ENCODE results near the gene OR4N2. TPM values are rescaled to one million over a fixed set of nuclear protein-coding genes. Genes with fewer than 3 reads are reported as not detected.
"Not testable (repeated sequence)": the region's sequence is repeated elsewhere in the genome, so short reads cannot be mapped to it uniquely, and the experiment has no call there.

OR4N2 gene
- not detected for polyA plus RNA-seq (2012; ENCODE audit: insufficient read depth, insufficient read length, low read depth)

DNA sequence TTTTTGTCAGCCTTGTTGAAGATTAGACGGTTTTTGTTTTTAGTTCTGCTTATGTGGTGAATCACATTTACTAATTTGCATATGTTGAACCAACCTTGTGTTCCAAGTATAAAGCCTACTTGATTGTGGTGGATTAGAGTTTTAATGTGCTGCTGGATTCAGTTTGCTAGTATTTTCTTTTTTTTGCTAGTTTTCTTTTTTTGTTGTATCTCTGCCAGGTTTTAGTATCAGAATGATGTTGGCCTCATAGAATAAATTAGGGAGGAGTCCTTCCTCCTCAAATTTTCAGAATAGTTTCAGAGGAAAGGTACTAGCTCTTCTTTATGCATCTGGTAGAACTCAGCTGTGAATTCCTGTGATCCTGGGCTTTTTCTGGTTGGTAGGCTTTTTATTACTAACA is at the start of gene OR4N2:
OR4N2 (plus strand) TSS at position 301 of the 400 bp plus-strand sequence. CDS start 23,679 bp downstream, outside the sequence.
- H3K9me3 ChIP-seq; H3K27me3 ChIP-seq; H3K4me1 ChIP-seq; DNase-seq; H3K4me3 ChIP-seq (ENCODE audit: low read depth, low read length); H3K36me3 ChIP-seq: not testable (repeated sequence)

- TF ChIP-seq CTCF (IDR thresholded peaks at IDR 0.05; ENCODE audit: low read depth, low read length), result no peak
- DNase-seq, result no peak
Observed at GRCh38 chr14:19754172-19754571, 49.4 kb upstream of the OR4N2 start.

GRCh38 chr14:19771491-19771890 is 32.1 kb upstream of the OR4N2 start:
- not testable (repeated sequence) for H3K36me3 ChIP-seq; H3K4me3 ChIP-seq (ENCODE audit: low read depth, low read length); H3K9me3 ChIP-seq; H3K4me1 ChIP-seq; H3K27me3 ChIP-seq; DNase-seq

More at GRCh38 chr14:19754172-19754571, 49.4 kb upstream of the OR4N2 start:
- no peaks in the 10 kb centered on the region for H3K27me3 ChIP-seq
- no peaks in the 10 kb centered on the region for H3K36me3 ChIP-seq
- H3K4me3 ChIP-seq (ENCODE audit: low read depth, low read length), result no peak overlapping the region
- H3K4me1 ChIP-seq, result no peaks in the 10 kb centered on the region
- no peaks in the 10 kb centered on the region for H3K9me3 ChIP-seq

DNA sequence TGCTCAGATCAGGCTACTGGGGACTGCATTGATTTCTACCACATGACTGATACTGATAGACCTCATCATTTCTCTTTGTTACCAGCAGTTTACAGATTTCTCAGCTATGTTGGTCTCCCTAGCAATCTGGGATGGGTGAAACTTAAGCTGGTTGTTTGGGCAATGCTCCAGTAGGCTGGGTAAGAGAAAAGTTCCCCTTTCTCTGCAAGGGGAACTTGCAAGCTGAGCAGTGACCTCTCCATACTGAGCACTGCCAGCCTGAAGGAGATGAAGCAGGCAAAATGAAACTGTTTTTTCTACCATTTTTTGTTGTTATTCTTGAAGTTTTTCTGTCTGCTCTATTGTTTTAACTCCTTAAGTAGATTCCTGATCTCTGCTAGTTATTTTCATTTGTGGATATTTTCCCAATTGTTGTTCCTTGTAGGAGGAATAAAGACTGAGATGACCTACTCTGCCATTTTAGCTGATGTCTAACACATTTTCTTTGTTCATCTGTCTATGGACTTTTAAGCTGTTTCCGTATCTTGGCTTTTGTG is 31.6 kb upstream of the OR4N2 start:
- Histone ChIP-seq H3K9me3 (no peaks in the 10 kb centered on the region), H3K4me1 (no peaks in the 10 kb centered on the region), H3K27me3 (no peaks in the 10 kb centered on the region), H3K4me3 (ENCODE audit: low read depth, low read length) (no peak overlapping the region), H3K36me3 (no peaks in the 10 kb centered on the region)
- no peak for DNase-seq
- TF ChIP-seq CTCF (IDR thresholded peaks at IDR 0.05; ENCODE audit: low read depth, low read length), result no peak

- not testable (repeated sequence) for H3K27me3 ChIP-seq; H3K36me3 ChIP-seq; H3K4me1 ChIP-seq; H3K4me3 ChIP-seq (ENCODE audit: low read depth, low read length); DNase-seq; H3K9me3 ChIP-seq
Observed at GRCh38 chr14:19772454-19772853, 31.1 kb upstream of the OR4N2 start.

GRCh38 chr14:19773204-19773603 is 30.4 kb upstream of the OR4N2 start, which contains the start of gene OR4M1:
Gene OR4M1, plus strand, starts transcription at chr14:19773504. Its CDS starts 6,819 bp downstream, at chr14:19780323.
- H3K4me1 ChIP-seq; H3K27me3 ChIP-seq; H3K9me3 ChIP-seq; H3K4me3 ChIP-seq (ENCODE audit: low read depth, low read length); H3K36me3 ChIP-seq; DNase-seq: not testable (repeated sequence)

- Histone ChIP-seq H3K9me3 (no peaks in the 10 kb centered on the region), H3K36me3 (no peaks in the 10 kb centered on the region), H3K4me3 (ENCODE audit: low read depth, low read length) (no peak overlapping the region), H3K4me1 (no peaks in the 10 kb centered on the region), H3K27me3 (no peaks in the 10 kb centered on the region)
- no peak for TF ChIP-seq CTCF (IDR thresholded peaks at IDR 0.05; ENCODE audit: low read depth, low read length)
- no peak for DNase-seq
Observed at GRCh38 chr14:19775587-19775986, 28.0 kb upstream of the OR4N2 start.

DNA sequence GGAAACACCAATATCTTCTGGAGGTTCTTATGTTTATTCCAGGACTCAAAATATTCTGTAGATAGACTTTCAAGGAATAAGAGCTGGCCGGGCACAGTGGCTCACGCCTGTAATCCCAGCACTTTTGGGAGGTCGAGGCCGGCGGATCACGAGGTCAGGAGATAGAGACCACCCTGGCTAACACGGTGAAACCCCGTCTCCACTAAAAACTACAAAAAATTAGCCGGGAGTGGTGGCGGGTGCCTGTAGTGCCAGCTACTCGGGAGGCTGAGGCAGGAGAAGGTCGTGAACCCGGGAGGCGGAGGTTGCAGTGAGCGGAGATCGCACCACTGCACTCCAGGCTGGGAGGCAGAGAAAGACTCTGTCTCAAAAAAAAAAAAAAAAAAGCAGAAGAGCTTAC is 17.7 kb upstream of the OR4N2 start:
- not testable (repeated sequence) for H3K36me3 ChIP-seq; H3K27me3 ChIP-seq; H3K4me3 ChIP-seq (ENCODE audit: low read depth, low read length); H3K9me3 ChIP-seq; DNase-seq; H3K4me1 ChIP-seq

- H3K4me1 ChIP-seq; DNase-seq; H3K27me3 ChIP-seq; H3K36me3 ChIP-seq; H3K9me3 ChIP-seq; H3K4me3 ChIP-seq (ENCODE audit: low read depth, low read length): not testable (repeated sequence)
Observed at GRCh38 chr14:19787318-19787717, 16.3 kb upstream of the OR4N2 start.

DNA sequence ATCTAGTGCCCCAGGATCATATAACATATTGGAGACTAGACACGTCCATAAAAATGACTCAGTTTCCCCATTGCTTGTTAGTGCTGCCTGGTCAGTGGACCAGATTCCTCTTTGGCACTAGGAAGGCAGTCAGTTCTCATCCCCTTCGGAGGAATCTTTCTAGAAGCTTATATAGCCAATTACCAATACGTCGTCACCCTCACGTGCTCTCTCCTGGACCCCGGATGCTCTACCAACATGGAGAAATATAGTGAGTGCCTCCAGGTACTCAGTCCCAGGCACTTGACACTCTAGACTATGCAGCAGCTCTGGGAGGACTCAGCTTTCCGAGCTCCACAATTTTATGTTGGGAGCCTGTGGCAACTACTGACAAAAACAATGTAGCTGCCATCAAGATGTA is 15.4 kb upstream of the OR4N2 start:
- H3K4me3 ChIP-seq (ENCODE audit: low read depth, low read length); H3K27me3 ChIP-seq; H3K9me3 ChIP-seq: not testable (repeated sequence)

DNA sequence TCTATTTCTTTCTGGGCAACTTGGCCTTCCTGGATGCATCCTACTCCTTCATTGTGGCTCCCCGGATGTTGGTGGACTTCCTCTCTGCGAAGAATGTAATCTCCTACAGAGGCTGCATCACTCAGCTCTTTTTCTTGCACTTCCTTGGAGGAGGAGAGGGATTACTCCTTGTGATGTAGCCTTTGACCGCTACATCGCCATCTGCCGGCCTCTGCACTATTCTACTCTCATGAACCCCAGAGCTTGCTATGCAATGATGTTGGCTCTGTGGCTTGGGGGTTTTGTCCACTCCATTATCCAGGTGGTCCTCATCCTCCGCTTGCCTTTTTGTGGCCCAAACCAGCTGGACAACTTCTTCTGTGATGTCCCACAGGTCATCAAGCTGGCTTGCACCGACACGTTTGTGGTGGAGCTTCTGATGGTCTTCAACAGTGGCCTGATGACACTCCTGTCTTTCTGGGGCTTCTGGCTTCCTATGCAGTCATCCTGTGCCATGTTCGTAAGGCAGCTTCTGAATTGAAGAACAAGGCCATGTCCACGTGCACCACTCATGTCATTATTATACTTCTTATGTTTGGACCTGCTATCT is 7.0 kb upstream of the OR4N2 start:
- not testable (repeated sequence) for H3K4me1 ChIP-seq; DNase-seq; H3K36me3 ChIP-seq; H3K4me3 ChIP-seq (ENCODE audit: low read depth, low read length); H3K9me3 ChIP-seq; H3K27me3 ChIP-seq

More for the DNA sequence above, 15.4 kb upstream of the OR4N2 start:
- not testable (repeated sequence) for H3K4me1 ChIP-seq, DNase-seq, H3K36me3 ChIP-seq
